Dendritic cell treated with granulocyte-macrophage colony-stimulating factor and Interleukin-4, amounts not matched to agents 40 ng/mL and 50 ng/mL, for 4 days (primary cell): ENCODE results near the gene PRR15L.
"Not testable (repeated sequence)": the region's sequence is repeated elsewhere in the genome, so short reads cannot be mapped to it uniquely, and the experiment has no call there.

Source experiments
- H3K27ac Mint-ChIP-seq: one replicate; pipeline ENCODE4 v1.8.0; 2022; ENCODE audit warnings: mild to moderate bottlenecking, mixed read lengths
- H3K27me3 Mint-ChIP-seq: one replicate; pipeline ENCODE4 v1.8.0; 2022; ENCODE audit warnings: mild to moderate bottlenecking, mixed read lengths
- H3K36me3 Mint-ChIP-seq: one replicate; pipeline ENCODE4 v1.8.0; 2022; ENCODE audit warnings: low read depth, mixed read lengths
- H3K4me1 Mint-ChIP-seq: one replicate; pipeline ENCODE4 v1.8.0; 2022; ENCODE audit warnings: low read depth, mixed read lengths
- H3K4me3 Mint-ChIP-seq: one replicate; pipeline ENCODE4 v1.8.0; 2022; ENCODE audit warnings: mild to moderate bottlenecking, moderate library complexity, mixed read lengths
- H3K9me3 Mint-ChIP-seq: one replicate; pipeline ENCODE4 v1.8.0; 2022; ENCODE audit warnings: mixed read lengths
- intact Hi-C: fragments of 100-400 bp; cut with micrococcal nuclease; formaldehyde crosslinking; loops from one replicate; pipeline ENCODE4 v1.15.0; 2022

The PRR15L gene, protein sequence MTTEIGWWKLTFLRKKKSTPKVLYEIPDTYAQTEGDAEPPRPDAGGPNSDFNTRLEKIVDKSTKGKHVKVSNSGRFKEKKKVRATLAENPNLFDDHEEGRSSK

DNA sequence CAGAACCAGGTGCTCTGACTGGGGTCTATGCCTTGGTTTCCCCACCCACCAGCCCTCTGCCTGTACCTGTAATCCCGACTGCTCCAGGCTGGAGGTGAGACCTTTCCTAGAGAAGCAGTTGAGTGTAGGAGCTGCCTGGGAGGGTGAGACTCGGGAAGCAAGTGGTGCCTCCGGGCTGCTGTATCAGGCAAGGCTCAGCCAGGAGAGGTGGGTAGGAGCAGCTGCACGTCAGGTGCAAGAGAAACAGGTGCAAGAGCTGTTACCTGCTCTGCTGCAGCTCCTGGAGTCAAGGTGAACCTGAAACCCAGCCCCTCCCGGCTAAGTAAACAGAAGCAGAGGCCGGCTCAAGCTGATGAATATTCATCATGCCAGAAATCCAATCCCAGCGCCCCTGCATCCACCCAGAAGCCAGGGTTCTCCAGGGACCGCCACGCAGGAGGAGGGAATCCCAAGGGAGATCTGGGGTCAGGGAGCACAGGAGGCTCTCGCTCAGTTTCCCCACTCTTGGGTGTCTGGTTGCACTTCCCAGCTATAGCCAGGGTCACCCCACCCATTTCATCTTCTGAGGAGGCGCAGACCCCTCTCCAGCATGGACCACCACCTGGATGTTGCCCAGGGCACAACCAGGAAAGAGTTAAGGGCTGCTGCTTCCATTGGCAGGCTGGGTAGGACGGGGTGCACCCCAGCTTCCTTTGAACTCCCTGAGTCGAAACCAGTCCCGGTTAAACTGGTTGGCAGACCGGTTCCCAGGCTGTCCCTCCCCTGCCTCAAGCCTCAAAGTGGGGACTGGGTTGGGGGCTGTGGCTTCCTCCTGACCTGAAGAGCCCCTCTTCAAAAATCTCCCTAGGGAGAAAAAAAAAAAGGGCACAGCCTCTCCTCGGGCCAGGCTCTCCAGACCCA is at the start of gene PRR15L:
Gene PRR15L, minus strand, starts transcription at position 293 of the 900 bp plus-strand sequence. CDS start 4,649 bp downstream, outside the sequence.
- Mint-ChIP-seq H3K4me1 (peaks cover 3% of the 10 kb centered on the region), H3K27ac (no peak within 1 kb of the TSS), H3K36me3 (peaks cover 4% of the 10 kb centered on the region), H3K4me3 (no peak within 1 kb of the TSS), H3K9me3 (no peaks in the 10 kb centered on the region), H3K27me3 (peaks cover 1% of the 10 kb centered on the region)
- intact Hi-C loops = no loop called here

DNA sequence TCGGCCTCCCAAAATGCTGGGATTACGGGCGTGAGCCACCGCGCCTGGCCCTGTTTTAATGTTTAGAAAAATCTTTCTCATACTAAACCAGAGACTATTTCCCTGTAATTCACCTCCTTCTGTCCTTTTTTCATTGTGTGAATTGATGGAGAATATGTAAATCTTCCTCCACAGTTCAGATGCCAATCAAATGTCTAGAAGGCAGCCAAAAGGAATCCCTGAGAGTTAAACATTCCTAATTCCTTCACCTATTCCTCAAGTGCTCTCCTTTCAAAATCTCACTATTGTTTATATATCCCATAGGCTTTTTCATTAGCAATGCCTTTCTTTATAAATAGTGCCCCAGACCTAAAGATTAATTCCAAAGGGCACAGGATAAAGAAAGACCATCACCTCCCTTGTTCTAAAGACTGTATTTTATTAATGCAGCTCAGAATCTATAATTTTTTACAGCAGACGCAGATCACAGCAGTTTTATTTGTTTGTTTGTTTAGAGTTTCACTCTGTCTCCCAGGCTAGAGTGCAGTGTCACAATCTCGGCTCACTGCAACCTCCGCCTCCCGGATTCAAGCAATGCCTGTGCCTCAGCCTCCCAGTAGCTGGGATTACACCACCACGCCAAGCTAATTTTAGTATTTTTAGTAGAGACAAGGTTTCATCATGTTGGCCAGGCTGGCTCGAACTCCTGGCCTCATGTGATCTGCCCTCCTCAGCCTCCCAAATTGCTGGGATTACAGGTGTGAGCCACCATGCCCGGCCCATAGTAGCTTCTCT is 49.4 kb upstream of the PRR15L start:
- intact Hi-C loops = no loop called here
- H3K4me1 Mint-ChIP-seq = peaks cover 61% of the 10 kb centered on the region
- H3K36me3 Mint-ChIP-seq = no peaks in the 10 kb centered on the region
- peaks cover 9% of the 10 kb centered on the region for H3K27me3 Mint-ChIP-seq
- no peaks in the 10 kb centered on the region for H3K9me3 Mint-ChIP-seq
- H3K4me3 Mint-ChIP-seq = no peak overlapping the region
- H3K27ac Mint-ChIP-seq = peak overlapping the region; percentile 27

DNA sequence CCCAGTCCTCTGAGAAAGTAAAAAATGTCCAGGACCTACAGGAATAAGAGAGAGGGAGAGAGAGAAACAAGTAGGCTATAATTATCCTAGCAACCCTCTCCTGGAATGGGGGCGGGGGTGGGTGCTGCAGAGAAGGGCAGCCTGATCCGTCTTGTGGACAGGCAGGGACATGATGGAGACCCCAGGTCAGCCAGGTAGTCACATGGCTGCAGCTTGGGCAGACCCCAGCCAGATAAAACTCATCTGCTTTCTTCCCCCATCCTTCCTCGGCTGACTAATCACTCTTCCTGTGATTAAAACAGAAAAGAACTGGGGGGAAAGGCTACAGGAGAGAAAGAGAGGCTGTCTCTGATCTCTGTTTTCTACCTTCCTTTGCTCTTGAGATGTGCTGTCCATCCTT is 47.3 kb upstream of the PRR15L start:
- H3K27me3 Mint-ChIP-seq = no peaks in the 10 kb centered on the region
- H3K36me3 Mint-ChIP-seq = no peaks in the 10 kb centered on the region
- no peak overlapping the region for H3K4me3 Mint-ChIP-seq
- intact Hi-C loops = no loop called here
- H3K9me3 Mint-ChIP-seq = no peaks in the 10 kb centered on the region
- peak overlapping the region; percentile 83 for H3K27ac Mint-ChIP-seq
- H3K4me1 Mint-ChIP-seq = peaks cover 65% of the 10 kb centered on the region

DNA sequence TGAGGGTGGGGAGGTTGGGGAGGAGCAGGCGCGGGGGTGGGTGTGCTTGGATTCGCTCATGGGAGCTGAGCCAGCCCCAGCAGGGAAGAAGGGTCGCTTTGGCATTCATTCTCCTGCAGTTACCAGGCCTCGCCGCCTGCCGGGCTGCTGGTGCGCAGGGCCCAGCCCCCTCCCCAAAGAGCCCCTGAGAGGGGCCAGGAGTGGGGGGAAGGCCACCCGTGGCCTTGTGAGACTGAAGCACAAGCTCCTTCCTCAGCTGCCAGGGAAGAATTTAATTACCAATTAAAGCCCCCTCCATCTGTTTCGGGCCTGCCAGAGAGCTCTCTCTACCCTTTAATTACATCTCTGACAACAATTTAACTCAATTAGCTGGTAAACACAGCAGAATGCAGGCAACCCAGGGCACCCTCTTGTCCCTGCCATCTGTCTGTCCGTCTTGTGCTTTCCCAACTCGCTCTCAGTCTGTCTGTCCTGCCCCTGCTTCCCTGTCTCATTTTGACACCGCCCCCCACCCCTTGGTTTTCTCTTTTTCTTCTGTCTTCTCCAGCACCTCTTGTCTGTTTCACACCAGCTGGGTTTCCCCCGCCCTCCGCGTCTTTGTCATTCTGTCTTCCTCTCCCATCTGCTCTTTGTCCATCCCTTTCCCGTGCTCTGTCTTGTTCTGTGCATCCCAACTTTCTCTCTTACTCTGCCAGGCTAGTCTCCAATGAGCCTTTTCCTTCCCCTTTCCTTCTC is 45.9 kb upstream of the PRR15L start:
- H3K4me1 Mint-ChIP-seq = peaks cover 73% of the 10 kb centered on the region

DNA sequence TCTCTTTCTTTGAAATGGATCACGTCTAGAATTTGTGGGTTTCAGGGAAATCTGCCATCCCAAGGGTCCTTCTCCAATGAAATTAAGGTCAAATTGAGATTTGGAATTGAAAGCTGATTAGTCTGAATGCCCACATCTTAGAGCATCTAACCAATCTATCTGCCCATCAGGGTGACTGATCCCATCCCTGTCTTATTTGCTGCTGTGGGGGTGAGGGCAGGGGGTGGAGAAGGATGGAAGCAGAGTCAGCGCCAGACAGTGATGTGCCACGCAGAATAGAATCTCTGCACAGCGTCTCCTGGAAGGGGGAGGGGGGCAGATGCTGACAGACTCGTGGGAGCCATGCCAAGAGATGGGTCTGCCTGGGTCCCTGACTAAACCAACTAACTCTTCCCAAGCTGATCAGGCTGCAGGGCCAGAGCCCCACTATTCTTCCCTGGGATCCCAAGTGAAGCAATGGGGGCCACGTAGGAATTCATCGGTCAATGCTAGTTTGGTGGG is 45.3 kb upstream of the PRR15L start:
- Mint-ChIP-seq H3K27me3 (no peaks in the 10 kb centered on the region), H3K9me3 (no peaks in the 10 kb centered on the region), H3K27ac (peak overlapping the region; percentile 83), H3K4me1 (peaks cover 76% of the 10 kb centered on the region), H3K4me3 (peak overlapping the region; percentile 15), H3K36me3 (no peaks in the 10 kb centered on the region)
- intact Hi-C loops = no loop called here

More for the DNA sequence above, 45.9 kb upstream of the PRR15L start:
- intact Hi-C loops = no loop called here
- Mint-ChIP-seq H3K4me3 (peak overlapping the region; percentile 57), H3K27me3 (no peaks in the 10 kb centered on the region), H3K36me3 (no peaks in the 10 kb centered on the region), H3K27ac (peak overlapping the region; percentile 83), H3K9me3 (no peaks in the 10 kb centered on the region)

DNA sequence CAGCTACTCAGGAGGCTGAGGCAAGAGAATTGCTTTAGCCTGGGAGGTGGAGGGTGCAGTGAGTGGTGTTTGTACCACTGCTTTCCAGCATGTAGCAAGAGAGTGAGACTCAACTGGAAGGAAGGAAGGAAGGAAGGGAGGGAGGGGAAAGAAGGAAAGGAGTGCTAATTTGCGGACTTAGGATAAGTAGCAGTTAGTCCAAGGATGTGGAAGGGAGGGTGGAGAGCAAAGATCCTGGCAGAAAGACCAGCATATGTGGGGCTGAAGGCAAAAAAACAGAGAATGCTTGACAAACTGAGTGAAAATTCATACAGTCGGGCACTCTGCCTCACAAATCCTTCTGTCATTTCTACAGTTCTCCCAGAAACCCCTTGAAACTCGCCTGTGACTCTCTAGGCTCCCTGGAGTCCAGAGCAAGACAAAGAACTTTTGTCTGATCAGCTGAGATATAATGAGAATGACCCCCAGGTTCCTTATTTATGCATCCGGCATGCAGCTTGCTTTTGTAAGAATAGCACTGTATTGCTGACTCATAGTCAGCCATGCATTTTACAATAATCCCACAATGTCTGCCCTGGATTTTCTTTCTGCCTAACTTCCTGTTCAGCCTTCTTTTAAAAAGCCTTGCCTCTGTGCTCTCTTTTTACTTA is 44.7 kb upstream of the PRR15L start:
- no peaks in the 10 kb centered on the region for H3K36me3 Mint-ChIP-seq
- H3K9me3 Mint-ChIP-seq = no peaks in the 10 kb centered on the region

DNA sequence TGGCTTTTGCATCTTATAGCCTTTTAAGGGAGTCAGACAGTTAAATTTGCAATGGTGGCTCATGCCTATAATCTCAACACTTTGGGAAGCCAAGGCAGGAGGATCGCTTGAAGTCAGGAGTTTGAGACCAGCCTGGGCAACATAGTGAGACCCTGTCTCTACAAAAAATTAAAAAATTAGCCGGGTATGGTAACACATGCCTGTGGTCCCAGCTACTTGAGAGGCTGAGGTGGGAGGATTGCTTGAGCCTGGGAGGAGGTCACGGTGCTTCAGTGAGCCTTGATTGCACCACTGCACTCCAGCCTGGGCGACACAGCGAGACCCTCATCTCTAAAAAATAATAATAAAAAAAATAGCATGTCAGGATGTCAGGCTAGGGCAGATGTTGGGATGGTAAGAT is 44.0 kb upstream of the PRR15L start:
- H3K27me3 Mint-ChIP-seq, H3K36me3 Mint-ChIP-seq, H3K4me3 Mint-ChIP-seq, H3K9me3 Mint-ChIP-seq, intact Hi-C loops: not testable (repeated sequence)
- Mint-ChIP-seq H3K4me1 (peaks cover 73% of the 10 kb centered on the region), H3K27ac (peak overlapping the region; percentile 83)

More for the DNA sequence above, 44.7 kb upstream of the PRR15L start:
- Mint-ChIP-seq H3K27me3 (no peaks in the 10 kb centered on the region), H3K4me3 (peak overlapping the region; percentile 57), H3K27ac (peak overlapping the region; percentile 83), H3K4me1 (peaks cover 80% of the 10 kb centered on the region)
- intact Hi-C loops = no loop called here

DNA sequence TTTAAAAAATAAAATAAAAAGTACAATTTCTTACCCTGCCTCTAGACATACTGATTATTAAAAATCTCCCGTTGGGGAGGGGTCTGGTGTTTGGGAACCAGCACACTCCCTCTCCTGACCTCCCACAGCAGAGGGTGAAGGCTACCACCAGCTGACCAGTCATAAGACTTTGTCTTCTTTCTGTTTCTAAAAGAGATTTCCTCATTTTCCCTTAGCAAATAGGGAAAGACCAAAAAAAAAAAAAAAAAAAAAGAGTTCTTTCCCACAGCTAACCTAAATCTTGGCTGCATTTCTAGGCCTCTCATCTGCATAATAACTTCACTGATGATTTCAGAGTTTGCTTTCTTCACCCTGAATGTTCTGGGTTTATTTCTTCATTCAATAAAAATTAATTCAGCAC is 43.5 kb upstream of the PRR15L start:
- no peaks in the 10 kb centered on the region for H3K36me3 Mint-ChIP-seq
- H3K27ac Mint-ChIP-seq = peak overlapping the region; percentile 83
- peaks cover 76% of the 10 kb centered on the region for H3K4me1 Mint-ChIP-seq
- intact Hi-C loops = no loop called here
- H3K4me3 Mint-ChIP-seq = no peak overlapping the region
- H3K27me3 Mint-ChIP-seq = no peaks in the 10 kb centered on the region
- no peaks in the 10 kb centered on the region for H3K9me3 Mint-ChIP-seq

DNA sequence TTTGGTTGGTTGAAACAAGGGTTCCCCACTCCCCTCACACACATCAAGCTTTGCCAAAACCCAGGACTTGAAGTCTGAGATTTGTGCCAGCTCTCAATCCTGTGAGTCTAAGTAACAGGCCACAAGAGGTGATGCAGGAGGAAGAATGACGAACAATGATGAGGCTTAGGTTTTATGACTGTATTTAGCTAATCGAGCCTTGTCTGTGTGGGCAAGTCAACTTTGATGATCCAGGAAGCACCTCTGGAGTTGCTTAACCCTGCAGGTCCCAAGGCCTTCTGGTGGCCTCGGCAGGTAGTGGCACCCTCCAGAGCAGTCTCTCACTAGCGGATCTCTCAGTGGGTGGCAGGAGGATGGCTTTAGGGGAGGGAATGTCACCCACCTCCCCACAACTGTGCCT is 41.9 kb upstream of the PRR15L start:
- intact Hi-C loops = no loop called here
- no peak overlapping the region for H3K4me3 Mint-ChIP-seq
- peaks cover 66% of the 10 kb centered on the region for H3K4me1 Mint-ChIP-seq
- no peaks in the 10 kb centered on the region for H3K27me3 Mint-ChIP-seq
- H3K27ac Mint-ChIP-seq = peak overlapping the region; percentile 83
- no peaks in the 10 kb centered on the region for H3K9me3 Mint-ChIP-seq
- H3K36me3 Mint-ChIP-seq = no peaks in the 10 kb centered on the region

GRCh38 chr17:47998044-47998443 is 40.4 kb upstream of the PRR15L start:
- intact Hi-C loops = no loop called here
- Mint-ChIP-seq H3K27me3 (no peaks in the 10 kb centered on the region), H3K4me3 (no peak overlapping the region), H3K4me1 (peaks cover 51% of the 10 kb centered on the region), H3K36me3 (no peaks in the 10 kb centered on the region), H3K27ac (peak overlapping the region; percentile 78), H3K9me3 (no peaks in the 10 kb centered on the region)

- H3K36me3 Mint-ChIP-seq = no peaks in the 10 kb centered on the region
Measured at GRCh38 chr17:47997586-47997985, 39.9 kb upstream of the PRR15L start.

GRCh38 chr17:47996201-47996600 is 38.5 kb upstream of the PRR15L start:
- peak overlapping the region; percentile 48 for H3K27ac Mint-ChIP-seq
- no peaks in the 10 kb centered on the region for H3K9me3 Mint-ChIP-seq
- intact Hi-C loops = no loop called here
- peaks cover 2% of the 10 kb centered on the region for H3K27me3 Mint-ChIP-seq
- no peaks in the 10 kb centered on the region for H3K36me3 Mint-ChIP-seq
- H3K4me1 Mint-ChIP-seq = peaks cover 35% of the 10 kb centered on the region
- H3K4me3 Mint-ChIP-seq = no peak overlapping the region

More at GRCh38 chr17:47997586-47997985, 39.9 kb upstream of the PRR15L start:
- intact Hi-C loops = no loop called here
- Mint-ChIP-seq H3K27me3 (no peaks in the 10 kb centered on the region), H3K4me3 (no peak overlapping the region), H3K9me3 (no peaks in the 10 kb centered on the region), H3K4me1 (peaks cover 46% of the 10 kb centered on the region), H3K27ac (peak overlapping the region; percentile 78)
